NOMO-1 treated with dmso at 0.1 percent for 144 hours (cell line): ENCODE measurements around the gene STARD13.

ENCODE experiments used
- DNase-seq: peaks from one replicate; lab custom pipeline; 2025; ENCODE audit not compliant: unreplicated experiment; lab: John Stamatoyannopoulos, UW

Gene STARD13

DNA sequence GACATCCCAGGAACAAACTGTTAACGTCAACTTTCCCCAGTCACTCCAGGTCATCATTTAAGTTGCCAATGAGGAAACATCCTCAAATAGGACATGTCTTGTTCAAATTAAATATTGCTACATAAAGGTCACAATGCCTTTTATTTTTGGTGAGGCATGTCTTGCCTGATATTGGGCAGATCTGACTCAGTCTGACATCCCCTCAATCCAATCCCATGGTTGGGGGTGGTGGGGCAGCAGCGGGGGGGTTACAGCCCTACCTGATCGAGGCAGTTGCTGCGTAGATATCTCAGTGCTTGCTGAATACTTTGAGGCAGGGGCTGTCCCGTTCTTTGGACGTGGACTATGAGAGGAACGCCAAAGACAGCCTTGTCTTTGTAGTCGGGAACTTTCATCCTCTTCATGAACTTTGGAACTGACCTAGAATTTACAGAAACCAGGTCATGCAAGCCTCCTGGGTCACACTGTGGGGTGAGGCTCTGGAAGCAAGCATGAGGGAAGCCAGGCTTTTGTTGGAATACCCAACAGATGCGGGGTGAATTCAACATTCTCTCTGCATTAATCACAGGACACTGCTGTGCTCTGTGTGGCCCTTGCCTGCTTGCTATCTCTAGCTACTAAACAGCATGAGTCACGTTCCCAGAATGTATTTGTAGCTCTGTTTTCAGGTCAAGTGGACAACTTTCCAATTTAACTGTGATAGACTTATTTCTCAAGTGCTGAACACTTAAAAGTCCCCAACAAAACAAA lies 159.6 kb downstream of the STARD13 start:
- no peak for DNase-seq

DNA sequence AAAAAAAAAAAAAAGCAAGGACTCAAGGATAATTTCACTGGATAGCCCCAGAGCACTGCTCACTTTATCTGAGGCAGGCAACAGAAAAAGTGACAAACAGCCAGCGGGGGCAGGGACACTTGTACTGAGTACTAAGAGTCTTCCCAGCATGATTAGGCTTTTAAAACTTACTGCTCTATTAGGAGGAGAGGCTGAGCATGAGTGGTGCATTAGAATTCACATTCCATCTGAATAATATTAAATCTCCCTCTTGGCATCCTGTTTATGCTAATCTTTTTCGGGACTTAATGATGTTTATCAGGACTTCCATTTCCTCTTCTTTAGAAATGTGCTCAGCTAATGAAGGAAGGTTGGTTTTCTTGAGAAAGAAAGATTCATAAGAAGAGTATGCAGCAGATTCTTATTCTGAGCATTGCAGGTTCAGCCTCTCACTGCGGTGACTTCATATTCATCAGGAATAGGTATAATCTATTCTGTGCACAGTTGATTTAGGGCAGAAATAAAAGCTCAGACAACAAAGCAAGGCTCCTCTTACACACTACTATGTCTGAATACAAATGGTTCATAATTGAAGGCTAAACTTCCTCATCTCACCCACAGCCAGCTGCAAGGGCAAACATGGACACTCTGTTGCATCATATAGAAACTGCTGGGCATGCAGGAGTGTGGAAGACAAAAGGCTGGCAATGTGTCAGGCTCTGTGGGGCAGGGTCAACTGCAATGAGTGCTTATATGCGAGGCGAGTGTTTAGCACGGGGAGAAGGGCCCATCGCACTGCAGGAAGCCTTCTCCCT lies 162.3 kb downstream of the STARD13 start:
- peak; percentile 94 for DNase-seq

DNA sequence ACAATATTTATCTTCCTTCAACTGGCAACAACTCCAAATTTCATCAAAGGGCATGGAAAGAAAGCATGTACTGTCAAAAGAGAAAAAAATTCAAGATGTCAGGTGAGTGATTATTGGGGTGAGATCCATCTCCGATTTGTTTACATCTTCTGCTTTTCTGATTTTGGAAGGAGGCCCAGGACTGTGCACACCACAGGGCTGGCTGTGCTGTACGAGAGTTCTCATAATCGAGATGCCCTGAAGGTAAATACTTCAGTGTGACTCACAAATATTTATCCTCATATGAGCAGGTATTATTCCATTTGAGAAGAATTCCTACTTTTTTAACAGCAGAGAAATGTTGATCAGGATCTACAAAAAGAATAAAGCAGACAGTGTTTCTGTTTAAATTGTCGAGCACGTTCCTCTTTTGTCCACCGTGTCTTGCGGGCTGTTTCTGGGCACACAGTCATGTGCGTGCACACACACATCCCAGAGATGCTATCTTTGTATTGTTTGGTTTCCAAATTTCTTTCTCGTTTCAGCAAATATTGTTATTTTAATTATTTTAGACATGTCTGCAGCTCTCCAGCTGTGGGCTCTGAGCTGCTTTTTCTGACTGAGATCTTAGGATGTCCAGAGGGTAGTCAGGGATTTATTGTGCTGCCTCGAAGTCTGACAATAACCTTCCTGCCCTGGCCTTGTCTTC lies 165.6 kb downstream of the STARD13 start:
- DNase-seq, result no peak

DNA sequence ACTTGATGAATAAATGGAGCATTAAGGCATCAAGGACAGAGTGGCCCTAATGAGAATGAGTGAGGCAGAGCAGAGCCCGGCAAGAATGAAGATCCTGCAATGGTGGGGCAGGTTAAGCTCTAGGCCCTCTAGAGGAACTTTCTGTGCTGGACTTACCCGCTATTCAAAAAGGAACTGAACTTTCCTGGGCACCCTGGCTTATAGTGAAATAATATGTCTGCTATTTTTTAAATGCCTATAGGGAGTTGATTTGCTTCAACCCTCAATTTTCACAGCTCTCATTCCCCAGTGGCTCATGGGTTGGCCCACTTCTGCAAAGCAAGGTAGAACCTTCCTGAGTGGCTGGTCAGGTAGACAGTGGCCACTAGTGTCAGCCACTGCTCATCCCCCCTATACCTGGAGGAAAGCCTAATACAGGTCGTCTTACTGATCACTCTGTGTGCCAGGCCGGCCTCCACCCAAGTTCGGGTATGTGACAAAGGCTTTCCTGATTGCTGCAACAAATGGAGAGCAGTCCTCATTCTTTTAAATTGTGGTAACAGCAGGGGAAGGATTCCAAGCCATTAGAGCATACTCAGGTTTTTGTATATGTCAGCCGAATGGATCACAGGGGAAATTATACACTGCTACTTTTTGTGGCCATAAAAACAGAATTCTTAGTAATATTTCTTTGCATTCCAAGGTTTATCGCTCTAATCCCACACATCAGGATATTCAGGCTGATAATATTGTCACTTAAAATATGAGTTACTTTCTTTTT lies 166.4 kb downstream of the STARD13 start:
- DNase-seq, result no peak

DNA sequence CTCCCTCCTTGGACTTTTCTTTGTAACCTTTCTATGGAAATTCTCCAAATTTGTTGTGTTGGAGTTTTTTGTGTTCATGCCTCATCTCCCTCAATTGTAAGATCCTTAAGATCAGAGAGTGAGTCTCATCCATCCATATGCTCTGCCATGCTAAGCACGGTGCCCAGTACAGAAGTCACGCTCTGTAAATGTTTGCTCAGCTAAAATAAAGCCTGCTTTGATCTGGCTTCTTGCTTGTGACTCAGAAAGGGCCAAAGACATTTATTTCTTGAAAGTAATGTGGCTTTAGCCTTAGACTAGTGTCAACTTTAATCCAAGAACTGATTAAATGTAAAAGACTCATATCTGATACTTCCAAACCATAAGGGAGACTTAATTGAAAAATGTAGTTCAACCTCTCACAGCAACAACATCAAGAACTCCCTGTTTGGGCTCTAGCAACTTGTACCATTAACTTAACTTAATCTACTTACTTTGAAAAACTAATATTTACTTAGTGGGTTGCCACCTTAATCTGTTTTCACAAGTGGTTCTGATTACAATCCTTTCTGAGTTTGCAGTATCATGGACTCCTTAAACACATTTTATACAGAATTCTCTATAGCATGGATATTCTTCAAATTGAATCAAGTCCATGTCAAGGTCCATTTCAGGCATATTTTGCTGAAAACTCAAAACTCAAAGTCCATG lies 169.1 kb downstream of the STARD13 start:
- no peak for DNase-seq

DNA sequence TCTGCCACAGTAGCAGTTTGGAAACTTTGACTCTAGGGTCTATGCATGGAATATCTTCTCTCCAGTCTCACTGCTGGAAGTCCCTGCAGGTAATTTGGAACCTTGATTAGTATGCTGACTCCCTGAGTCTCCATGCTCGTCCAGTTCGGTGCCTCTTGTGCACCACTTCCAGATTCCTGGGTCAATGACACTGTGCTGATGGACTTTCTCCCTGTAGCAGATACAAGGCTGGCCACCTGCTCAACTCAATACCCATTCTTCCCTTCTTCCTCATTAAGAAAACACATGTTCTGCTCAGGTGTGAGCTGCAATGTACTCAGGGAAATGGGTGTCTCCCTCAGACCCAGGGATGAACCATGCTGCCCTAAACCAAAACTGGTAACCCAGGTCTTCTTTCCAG lies 170.3 kb downstream of the STARD13 start:
- no peak for DNase-seq

DNA sequence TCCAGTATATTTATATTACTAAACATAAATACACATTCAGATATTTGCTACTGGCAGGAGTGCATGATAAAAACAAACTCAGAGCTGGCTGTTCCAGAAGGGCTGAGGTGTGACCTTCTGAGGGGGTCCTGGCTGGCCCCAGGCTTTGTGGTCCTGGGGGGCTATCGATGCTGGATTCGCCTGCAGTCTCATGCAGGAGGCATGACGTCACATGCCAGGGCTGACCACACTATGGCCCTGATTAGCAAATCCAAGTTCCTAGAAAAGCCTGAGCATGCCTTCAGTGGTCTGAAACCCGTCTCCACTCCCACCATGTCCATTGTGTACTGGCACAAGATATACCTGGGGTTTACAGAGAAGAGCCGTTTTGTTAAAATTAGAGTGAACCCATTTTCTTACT lies 171.4 kb downstream of the STARD13 start:
- no peak for DNase-seq

DNA sequence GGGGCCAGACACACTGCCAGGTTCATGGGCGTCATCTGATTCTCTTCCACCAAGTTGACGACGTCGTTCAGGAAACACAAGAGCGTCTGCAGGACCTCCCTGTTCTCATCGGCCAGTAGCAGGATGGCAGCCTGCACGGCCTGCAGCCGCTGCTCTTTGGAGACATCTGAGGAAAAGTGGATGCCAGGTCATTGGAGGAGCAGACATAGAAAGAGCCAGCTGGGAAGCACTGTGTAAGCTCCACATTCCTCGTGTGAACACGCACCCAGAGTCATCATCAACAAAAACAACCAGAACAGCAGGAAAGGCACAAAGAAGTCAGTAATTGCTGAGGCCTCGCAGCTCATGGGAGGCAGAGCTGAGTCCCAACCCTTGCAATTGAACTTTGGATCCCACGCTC lies 172.8 kb downstream of the STARD13 start:
- no peak for DNase-seq

DNA sequence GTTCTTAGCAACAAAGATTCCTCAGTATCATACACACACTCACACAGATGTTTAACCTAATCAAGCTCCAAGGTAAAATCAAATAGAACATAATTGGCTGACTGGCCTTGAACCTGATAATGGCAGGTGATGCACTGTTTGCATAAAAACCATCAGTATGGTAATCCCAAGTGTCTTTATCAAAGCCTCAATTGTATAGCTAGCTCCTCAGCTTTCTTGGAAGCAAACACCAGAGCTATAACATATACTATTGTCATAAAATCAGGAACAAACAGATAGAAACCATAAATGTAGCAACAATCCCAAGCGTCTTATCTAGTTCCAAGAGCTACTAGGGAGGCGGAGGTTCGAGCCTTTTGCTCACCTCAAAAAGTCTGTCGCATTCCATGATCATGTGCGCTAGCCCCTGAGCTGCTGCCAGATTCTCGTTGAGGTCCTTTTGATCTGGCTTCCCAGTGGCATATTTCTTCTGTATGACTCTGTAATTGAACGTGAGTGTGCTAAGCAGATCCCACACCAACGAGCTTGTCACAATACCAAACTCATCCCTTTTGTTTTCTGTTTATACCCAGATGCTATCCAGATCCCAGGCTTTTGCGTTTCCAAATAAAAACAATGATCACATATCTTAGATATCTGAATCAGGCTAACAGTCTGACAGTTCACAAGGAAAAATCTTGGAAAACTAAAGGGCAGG lies 174.0 kb downstream of the STARD13 start:
- DNase-seq, result no peak

DNA sequence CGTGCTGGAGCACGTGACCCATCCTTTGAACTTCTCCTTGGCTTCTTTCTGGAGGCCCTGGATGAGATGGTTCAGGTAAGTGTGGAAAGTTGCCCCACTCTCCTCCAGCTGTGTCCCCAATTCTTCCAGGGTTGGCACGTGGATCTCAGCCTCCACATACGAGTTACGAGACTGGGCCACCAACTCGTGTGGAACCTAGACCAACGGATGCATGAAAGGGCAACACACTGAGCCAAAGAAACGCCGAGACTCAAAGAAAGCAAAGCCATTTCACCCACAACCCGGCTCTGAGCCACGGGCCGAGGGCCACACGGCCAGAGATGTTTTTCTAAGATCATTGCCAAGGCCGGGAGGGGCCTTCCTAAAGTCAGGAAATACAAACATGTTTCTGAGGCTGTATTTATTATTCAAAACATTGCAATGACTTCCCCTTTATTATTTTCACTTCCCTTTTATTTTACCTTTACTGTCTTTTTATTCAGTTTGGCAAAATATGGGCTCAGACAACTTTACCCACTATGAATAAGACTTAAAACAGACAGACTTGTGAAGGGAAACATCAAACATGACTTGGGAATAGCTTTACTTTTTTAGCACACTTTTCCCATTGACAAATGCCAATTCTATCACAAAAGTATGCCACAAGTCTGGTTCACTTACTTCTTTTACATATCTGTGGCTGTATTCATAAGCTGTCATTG lies 174.7 kb downstream of the STARD13 start:
- no peak for DNase-seq

DNA sequence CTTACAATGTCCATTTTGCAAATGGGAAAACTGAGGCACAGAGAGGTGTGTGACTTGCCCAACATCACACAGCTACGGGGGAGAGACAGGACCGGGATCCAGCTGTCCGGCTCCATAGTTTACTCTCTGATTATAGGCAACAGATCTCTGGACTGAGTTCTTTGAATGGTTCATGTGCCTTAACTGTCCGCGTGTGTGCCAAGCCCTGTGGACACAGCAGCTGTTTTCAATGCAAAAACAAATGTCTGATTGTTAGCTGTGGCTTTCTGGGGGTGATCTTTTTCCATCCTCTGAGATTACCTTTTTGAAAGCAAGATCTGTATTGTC lies 175.2 kb downstream of the STARD13 start:
- DNase-seq, result no peak

DNA sequence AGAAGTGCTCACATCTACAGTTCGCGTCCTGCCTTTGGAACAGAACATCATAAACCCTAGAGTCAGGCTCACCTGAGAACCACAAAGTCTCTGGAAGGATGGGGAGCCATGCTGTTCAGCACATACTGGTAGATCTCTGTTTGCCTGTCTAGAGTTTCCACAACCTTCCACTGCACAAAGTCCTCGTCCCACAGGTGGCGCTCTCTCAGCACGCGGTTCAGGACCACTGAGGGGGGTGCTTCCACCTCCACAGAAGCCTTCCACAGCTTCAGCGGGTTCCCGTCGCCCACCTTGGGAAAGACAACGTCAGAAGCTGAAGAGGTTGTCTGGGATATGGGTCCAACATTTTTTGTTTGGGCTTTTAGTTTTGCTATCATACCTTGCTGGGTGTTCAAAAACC lies 175.8 kb downstream of the STARD13 start:
- DNase-seq, result no peak

DNA sequence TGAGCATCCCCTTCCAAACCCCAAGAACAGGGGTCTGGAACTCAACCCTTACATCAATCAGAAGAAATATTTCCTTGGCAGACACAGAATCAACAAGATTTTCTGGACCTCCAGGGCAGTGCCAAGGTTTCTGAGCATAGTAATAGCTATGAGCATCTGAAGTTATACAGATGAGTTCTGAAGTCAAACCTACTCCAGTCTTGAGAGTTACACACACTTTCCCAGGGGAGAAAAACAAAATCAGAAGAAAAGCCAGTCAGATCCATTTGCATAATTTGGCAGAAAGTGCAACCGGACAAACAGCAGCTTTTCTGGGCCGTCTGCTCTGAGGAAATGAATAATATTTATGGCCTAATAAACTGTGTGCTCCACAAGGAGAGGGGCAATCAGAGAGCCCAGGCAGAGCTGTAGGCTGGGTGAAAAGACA lies 176.3 kb downstream of the STARD13 start:
- DNase-seq, result no peak

DNA sequence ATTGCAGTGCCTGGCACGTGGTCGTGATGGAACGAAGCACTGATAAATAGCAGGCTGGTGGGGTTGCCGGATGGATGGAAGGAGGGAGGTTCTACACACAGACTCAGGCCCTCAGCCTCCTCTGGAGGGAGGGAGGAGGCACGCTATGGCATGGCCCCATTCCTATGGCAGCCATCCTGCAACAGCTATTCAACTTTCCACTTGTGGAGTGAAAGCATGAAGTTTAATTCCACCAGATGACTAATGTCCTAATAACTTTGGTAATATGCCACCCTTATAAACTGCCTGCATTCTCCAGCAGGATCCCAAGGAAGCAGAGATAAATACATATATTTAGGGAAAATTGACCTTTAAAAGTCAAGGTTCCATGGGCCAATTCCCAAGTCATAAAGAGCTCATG lies 176.9 kb downstream of the STARD13 start:
- DNase-seq, result no peak

DNA sequence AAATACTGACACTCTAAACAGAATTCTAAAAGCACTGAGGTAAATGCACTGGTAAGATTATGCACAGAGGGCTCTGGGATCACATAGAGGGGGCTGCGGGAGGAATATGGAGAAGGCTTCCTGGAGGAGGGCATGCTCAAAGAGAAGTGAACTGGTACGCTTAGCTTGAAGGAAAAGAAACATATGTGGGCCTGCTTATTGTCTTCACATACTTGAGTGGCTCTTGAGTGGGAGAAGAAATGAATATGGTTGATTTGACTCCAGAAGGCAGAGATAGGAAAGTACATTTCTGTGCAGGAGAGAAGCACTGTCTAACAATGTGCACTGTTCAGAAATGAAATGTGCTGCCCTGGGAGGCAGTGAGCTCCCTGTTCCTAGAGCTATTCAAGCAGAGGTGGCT lies 178.2 kb downstream of the STARD13 start:
- no peak for DNase-seq

DNA sequence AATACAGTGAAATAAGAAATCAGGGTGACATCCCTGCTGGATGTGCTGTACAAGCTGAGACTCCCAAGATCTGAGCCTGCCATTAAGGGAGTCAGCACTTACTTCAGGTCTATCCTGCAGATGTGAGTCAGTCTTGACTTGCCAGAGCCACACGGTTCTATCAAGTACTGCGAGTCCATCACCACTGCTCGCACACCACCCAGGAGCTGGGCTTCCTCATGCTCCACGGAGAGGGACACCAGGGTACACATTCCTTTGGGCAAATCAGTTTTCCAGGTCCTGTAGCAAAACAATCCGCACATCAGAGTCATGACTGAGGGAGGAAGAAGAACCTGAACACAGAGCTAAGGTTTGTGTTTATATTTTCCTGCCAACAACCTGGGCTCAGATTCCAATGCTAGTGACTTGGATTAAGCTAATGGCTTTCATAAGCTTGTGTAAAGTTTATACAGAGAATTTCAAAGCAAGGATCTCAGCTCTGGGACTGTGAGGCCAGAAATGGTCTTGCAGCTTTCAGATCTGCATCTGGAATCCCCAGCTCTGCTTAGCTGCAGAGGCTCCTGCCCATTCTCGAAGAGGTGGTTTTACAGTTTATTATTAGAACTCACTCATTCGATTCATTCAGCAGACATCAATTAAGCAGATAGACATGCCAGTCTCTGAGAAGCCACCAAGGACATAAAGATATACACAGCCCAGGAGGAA lies 178.7 kb downstream of the STARD13 start:
- DNase-seq, result no peak

DNA sequence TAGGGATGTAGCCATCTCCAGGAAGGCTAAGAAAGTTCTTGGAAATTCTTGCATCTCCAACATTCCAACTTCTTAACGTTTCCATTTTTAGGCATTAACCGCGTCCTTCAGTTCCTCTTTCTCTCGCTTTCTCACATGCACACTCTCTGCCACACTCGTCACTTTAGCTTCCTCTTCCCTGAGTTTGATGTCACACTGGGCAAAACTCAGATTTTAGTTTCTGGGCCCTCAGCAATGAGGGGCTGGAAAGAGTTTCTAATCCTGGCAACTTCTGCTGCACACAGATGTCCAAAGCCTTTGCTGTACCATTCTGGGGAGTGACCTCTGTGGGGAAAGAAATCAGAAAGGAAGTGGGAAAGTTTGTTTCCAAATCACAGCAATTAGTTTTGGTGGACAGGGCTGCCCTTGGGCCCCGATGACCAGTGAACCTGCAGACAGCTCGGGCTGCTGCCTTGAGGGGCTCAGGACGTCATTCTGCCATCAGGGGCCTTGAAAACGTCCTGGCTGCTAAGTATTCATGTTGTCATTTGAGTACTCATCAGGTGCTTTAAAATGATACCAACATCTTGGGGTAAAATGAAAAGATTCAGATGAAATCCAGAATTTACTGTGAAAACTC lies 180.1 kb downstream of the STARD13 start:
- DNase-seq, result peak; percentile 78

DNA sequence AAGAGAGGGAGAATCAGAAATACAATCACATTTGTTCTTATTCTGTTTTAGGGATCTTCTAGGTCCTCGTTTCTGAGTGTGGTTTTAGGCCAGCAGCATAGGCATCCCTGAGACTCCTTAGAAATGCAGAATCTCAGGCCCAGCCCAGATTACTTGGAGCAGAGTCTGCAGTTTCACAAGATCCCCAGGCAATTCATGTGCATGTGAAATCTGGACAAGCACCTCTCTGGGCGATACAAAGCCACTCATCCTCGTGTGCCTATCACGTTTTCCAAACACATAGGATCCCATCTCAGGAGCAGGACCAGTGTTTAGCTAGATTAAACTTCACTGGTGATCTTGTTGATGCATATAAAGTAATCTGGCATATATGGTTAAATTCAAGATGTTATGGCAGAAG lies 182.1 kb downstream of the STARD13 start:
- no peak for DNase-seq

DNA sequence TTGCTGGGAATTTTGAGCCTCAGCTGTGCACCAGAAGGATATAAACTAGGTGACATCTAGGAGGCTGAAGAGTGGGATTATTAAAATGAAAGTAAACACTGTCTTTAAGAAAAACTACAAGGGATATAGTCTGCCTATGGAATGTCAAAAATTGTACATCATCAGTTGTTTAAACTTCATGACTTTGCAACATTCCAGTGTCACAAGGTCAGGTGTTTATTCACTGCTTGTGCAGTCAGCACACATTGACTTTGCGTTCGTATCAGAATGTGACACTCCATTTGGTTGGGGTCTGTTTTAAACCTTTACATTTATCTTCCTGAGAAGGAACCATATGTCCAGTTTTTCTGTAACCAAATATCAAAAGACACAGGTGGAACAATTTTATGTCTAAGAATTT lies 183.7 kb downstream of the STARD13 start:
- DNase-seq, result no peak
